Keratinocyte (primary cell): ENCODE data around the gene NUMBL. TPM values are rescaled to one million over a fixed set of nuclear protein-coding genes. Genes with fewer than 3 reads are reported as not detected.

Source experiments
- DNase-seq: peaks from one replicate; pipeline ENCODE4 v3.0.0-alpha.2; 2011; ENCODE audit warnings: low read depth, missing footprints, low spot score
- FAIRE-seq: peaks from 2 replicates; lab custom pipeline; 2011; peaks lifted over from hg19 to GRCh38; lab: Jason Lieb, UNC
- H2AFZ ChIP-seq: 2 replicates; pipeline ENCODE4 v1.6.0; 2012; ENCODE audit warnings: low read length, control low read depth, inconsistent platforms; ENCODE audit not compliant: control insufficient read depth
- H3K27ac ChIP-seq: 2 replicates; pipeline ENCODE4 v1.5.1; 2011; ENCODE audit warnings: low read length; ENCODE audit not compliant: control insufficient read depth, insufficient read depth
- H3K27me3 ChIP-seq: 3 replicates; pipeline ENCODE4 v1.6.0; 2011; ENCODE audit warnings: low read length; ENCODE audit not compliant: control insufficient read depth, insufficient read depth; ENCODE audit errors: extremely low read depth
- H3K36me3 ChIP-seq, 2 experiments: 2 replicates in 1 of 2; 3 replicates in 1 of 2; pipeline ENCODE4 v1.5.1; 2011; ENCODE audit warnings: low read length in 2 of 2, mild to moderate bottlenecking in 1 of 2; ENCODE audit not compliant: control insufficient read depth in 2 of 2, insufficient read depth in 2 of 2; ENCODE audit errors: extremely low read depth in 1 of 2
- H3K4me1 ChIP-seq: 3 replicates; pipeline ENCODE4 v1.5.1; 2011; ENCODE audit warnings: low read length; ENCODE audit not compliant: control insufficient read depth, insufficient read depth; ENCODE audit errors: extremely low read depth
- H3K4me2 ChIP-seq: 3 replicates; pipeline ENCODE4 v1.6.0; 2011; ENCODE audit warnings: low read depth, low read length; ENCODE audit not compliant: control insufficient read depth, insufficient read depth; ENCODE audit errors: extremely low read depth
- H3K4me3 ChIP-seq, 3 experiments: fragments of 200-600 bp in 1 of 3; sonication (generic) in 1 of 3; 2 replicates in 2 of 3; 3 replicates in 1 of 3; pipeline ENCODE4 v1.5.1; 2011 to 2016; ENCODE audit warnings: low read length in 3 of 3, mild to moderate bottlenecking in 3 of 3, control low read depth in 2 of 3, inconsistent platforms in 1 of 3, low read depth in 1 of 3, mixed read lengths in 1 of 3, mixed run types in 1 of 3, moderate library complexity in 1 of 3; ENCODE audit not compliant: control insufficient read depth in 2 of 3, insufficient read depth in 2 of 3; ENCODE audit errors: extremely low read depth in 1 of 3
- H3K79me2 ChIP-seq: 2 replicates; pipeline ENCODE4 v1.6.0; 2012; ENCODE audit warnings: low read length; ENCODE audit not compliant: control insufficient read depth, insufficient read depth
- H3K9ac ChIP-seq: 3 replicates; pipeline ENCODE4 v1.6.0; 2011; ENCODE audit warnings: low read length; ENCODE audit not compliant: control insufficient read depth, insufficient read depth; ENCODE audit errors: extremely low read depth
- H3K9me1 ChIP-seq: 3 replicates; pipeline ENCODE4 v1.6.0; 2011; ENCODE audit warnings: low read length; ENCODE audit not compliant: control insufficient read depth, insufficient read depth; ENCODE audit errors: extremely low read depth
- H3K9me3 ChIP-seq: 2 replicates; pipeline ENCODE4 v1.5.1; 2012; ENCODE audit warnings: low read depth, low read length; ENCODE audit not compliant: control insufficient read depth
- H4K20me1 ChIP-seq: 3 replicates; pipeline ENCODE4 v1.6.0; 2011; ENCODE audit warnings: low read length; ENCODE audit not compliant: control insufficient read depth, insufficient read depth; ENCODE audit errors: extremely low read depth
- EZH2 ChIP-seq: IDR thresholded peaks from one replicate; pipeline ENCODE4 v1.6.1; 2012; ENCODE audit warnings: inconsistent platforms, mild to moderate bottlenecking, low read length, moderate library complexity
- dilution Hi-C: fragments of 300-500 bp; cut with MboI; formaldehyde crosslinking; loops from one replicate; pipeline ENCODE4 v1.7.0; 2020; ENCODE audit warnings: low sequenced_read_pairs; ENCODE audit not compliant: extremely low pct_ligation_motif_present
- polyA plus RNA-seq, 5 experiments: library from polyadenylated mRNA; depleted of rRNA in 3 of 5; stranded (reverse) in 3 of 5; stranded (forward) in 1 of 5; unstranded in 1 of 5; fragments of >200 nt; gene quantifications; 1 replicate in 1 of 5; 2 replicates in 3 of 5; 3 replicates in 1 of 5; pipeline versions ENCODE4 v1.2.1 to v1.2.3, GENCODE V29; 2011 to 2012; ENCODE audit warnings: missing spikeins in 2 of 5, low read depth in 1 of 5, low replicate concordance in 1 of 5
- TF ChIP-seq, protein P1 (sequence below), 3 experiments: IDR thresholded peaks in 1 of 3; conservative IDR thresholded peaks in 1 of 3; optimal IDR thresholded peaks in 1 of 3; 2 replicates in 2 of 3; 3 replicates in 1 of 3; pipeline versions ENCODE3 to v1.5.1; 2011; ENCODE audit warnings: low read length in 3 of 3, mild to moderate bottlenecking in 3 of 3, moderate library complexity in 2 of 3, control low read depth in 1 of 3, inconsistent platforms in 1 of 3; ENCODE audit not compliant: insufficient read depth in 2 of 3; ENCODE audit errors: extremely low read depth in 1 of 3

NUMBL gene
- polyA plus RNA-seq, 1 donor (not counting 4 experiments of a cell fraction or from before 2014, with no cell fraction given), result 5.7 TPM

DNA sequence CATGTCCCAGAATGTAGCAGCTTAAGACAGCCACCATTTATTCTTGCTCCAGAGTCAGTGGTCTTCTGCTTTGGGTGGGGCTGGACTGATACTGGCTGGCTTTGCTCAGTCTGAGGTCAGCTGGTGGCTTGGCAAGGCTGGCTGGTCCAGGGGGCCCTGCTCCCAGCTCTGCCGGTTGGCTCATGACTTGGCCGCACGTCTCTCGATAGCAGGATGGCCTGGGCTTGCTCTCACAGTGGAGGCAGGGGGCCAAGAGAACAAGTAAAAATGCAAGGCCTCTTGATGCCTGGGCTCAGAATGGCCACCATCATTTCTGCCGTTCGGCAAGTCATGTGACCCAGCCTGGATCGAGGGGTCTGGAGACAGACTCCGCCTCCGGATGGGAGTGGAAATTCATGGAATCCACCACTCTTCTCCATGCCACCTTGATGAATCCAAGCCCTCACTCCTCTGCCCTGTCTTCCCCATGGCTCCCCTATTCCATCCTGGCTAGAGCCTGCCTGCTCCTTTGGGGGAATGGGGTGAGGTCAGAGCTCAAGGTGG is 46.7 kb upstream of the NUMBL start:
- Histone ChIP-seq H3K36me3 (peaks cover 40 to 61% of the 10 kb centered on the region in 2 experiments), H3K9ac (no peak overlapping the region), H3K4me2 (no peak overlapping the region), H3K27ac (no peak overlapping the region), H3K9me1 (no peaks in the 10 kb centered on the region), H3K4me3 (no peak overlapping the region), H3K4me1 (peaks cover 11% of the 10 kb centered on the region), H3K79me2 (no peaks in the 10 kb centered on the region), H3K9me3 (no peaks in the 10 kb centered on the region), H4K20me1 (no peaks in the 10 kb centered on the region), H2AFZ (no peak overlapping the region), H3K27me3 (no peaks in the 10 kb centered on the region)
- TF ChIP-seq EZH2, result no peak
- TF ChIP-seq, protein P1, sequence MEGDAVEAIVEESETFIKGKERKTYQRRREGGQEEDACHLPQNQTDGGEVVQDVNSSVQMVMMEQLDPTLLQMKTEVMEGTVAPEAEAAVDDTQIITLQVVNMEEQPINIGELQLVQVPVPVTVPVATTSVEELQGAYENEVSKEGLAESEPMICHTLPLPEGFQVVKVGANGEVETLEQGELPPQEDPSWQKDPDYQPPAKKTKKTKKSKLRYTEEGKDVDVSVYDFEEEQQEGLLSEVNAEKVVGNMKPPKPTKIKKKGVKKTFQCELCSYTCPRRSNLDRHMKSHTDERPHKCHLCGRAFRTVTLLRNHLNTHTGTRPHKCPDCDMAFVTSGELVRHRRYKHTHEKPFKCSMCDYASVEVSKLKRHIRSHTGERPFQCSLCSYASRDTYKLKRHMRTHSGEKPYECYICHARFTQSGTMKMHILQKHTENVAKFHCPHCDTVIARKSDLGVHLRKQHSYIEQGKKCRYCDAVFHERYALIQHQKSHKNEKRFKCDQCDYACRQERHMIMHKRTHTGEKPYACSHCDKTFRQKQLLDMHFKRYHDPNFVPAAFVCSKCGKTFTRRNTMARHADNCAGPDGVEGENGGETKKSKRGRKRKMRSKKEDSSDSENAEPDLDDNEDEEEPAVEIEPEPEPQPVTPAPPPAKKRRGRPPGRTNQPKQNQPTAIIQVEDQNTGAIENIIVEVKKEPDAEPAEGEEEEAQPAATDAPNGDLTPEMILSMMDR (optimal IDR thresholded peaks at IDR 0.05 in 1 of 3, IDR thresholded peaks at IDR 0.05 in 1 of 3, conservative IDR thresholded peaks at IDR 0.05 in 1 of 3; ENCODE audit: extremely low read depth in 1 of 3, insufficient read depth in 2 of 3, low read length in 3 of 3), result no peak
- DNase-seq, result no peak
- dilution Hi-C loops, result no loop called here
- FAIRE-seq, result no peak

- Histone ChIP-seq H3K36me3 (peaks cover 44 to 62% of the 10 kb centered on the region in 2 experiments), H3K4me2 (no peak overlapping the region), H3K27me3 (no peaks in the 10 kb centered on the region), H4K20me1 (no peaks in the 10 kb centered on the region), H3K4me3 (no peak overlapping the region), H3K79me2 (no peaks in the 10 kb centered on the region), H3K27ac (no peak overlapping the region), H2AFZ (no peak overlapping the region), H3K9ac (no peak overlapping the region), H3K4me1 (peaks cover 11% of the 10 kb centered on the region), H3K9me1 (no peaks in the 10 kb centered on the region), H3K9me3 (no peaks in the 10 kb centered on the region)
- TF ChIP-seq EZH2, result no peak
- TF ChIP-seq, protein P1 (optimal IDR thresholded peaks at IDR 0.05 in 1 of 3, IDR thresholded peaks at IDR 0.05 in 1 of 3, conservative IDR thresholded peaks at IDR 0.05 in 1 of 3; ENCODE audit: extremely low read depth in 1 of 3, insufficient read depth in 2 of 3, low read length in 3 of 3), result no peak
- DNase-seq (no peak), FAIRE-seq (no peak)
- dilution Hi-C loops, result no loop called here
Observed at GRCh38 chr19:40736661-40737060, 46.2 kb upstream of the NUMBL start.
